Kidney epithelial cell (primary cell): ENCODE data around the gene TRPM3. TPM values are rescaled to one million over a fixed set of nuclear protein-coding genes. Genes with fewer than 3 reads are reported as not detected.
A peak's percentile ranks its signal among the peaks of the same experiment; 100 is the strongest.

ENCODE experiments used
- DNase-seq: peaks from one replicate; pipeline ENCODE4 v3.0.0-alpha.2; 2010; ENCODE audit warnings: low read depth
- H3K27me3 ChIP-seq: 2 replicates; pipeline ENCODE4 v1.6.0; 2011; ENCODE audit warnings: low read length; ENCODE audit not compliant: control insufficient read depth, insufficient read depth
- H3K36me3 ChIP-seq: 2 replicates; pipeline ENCODE4 v1.5.1; 2011; ENCODE audit warnings: low read length; ENCODE audit not compliant: control insufficient read depth, insufficient read depth
- H3K4me3 ChIP-seq: 2 replicates; pipeline ENCODE4 v1.5.1; 2011; ENCODE audit warnings: low read depth, mild to moderate bottlenecking, control low read depth, low read length
- CTCF ChIP-seq: IDR thresholded peaks from 2 replicates; pipeline ENCODE4 v1.5.1; 2011; ENCODE audit warnings: mild to moderate bottlenecking, moderate library complexity, low read length, control low read depth, inconsistent platforms; ENCODE audit not compliant: insufficient read depth, poor library complexity, severe bottlenecking
- total RNA-seq: library from RNA; depleted of rRNA; stranded (reverse); fragments of >200 nt; gene quantifications from 2 replicates; pipeline ENCODE4 v1.2.3, GENCODE V29; 2015

Gene TRPM3
- total RNA-seq, 1 donor from 2014 or later: not detected

- H3K4me3 ChIP-seq: no peak overlapping the region
These were observed 237.2 kb downstream of the TRPM3 start for GRCh38 chr9:70883963-70884793.

GRCh38 chr9:70883056-70883455, 238.4 kb downstream of the TRPM3 start:
- peak; percentile 34 for DNase-seq
- Histone ChIP-seq H3K36me3 (no peaks in the 10 kb centered on the region), H3K27me3 (no peaks in the 10 kb centered on the region), H3K4me3 (no peak overlapping the region)
- TF ChIP-seq CTCF: no peak

More at GRCh38 chr9:70883963-70884793, 237.2 kb downstream of the TRPM3 start:
- no peak for TF ChIP-seq CTCF
- Histone ChIP-seq H3K27me3 (no peaks in the 10 kb centered on the region), H3K36me3 (no peaks in the 10 kb centered on the region)
- no peak for DNase-seq

- Histone ChIP-seq H3K36me3 (no peaks in the 10 kb centered on the region), H3K27me3 (no peaks in the 10 kb centered on the region), H3K4me3 (no peak overlapping the region)
- TF ChIP-seq CTCF: no peak
- no peak for DNase-seq
These were observed 240.1 kb downstream of the TRPM3 start for GRCh38 chr9:70881333-70881732.

- no peaks in the 10 kb centered on the region for H3K27me3 ChIP-seq
- H3K36me3 ChIP-seq: no peaks in the 10 kb centered on the region
- no peak overlapping the region for H3K4me3 ChIP-seq
- TF ChIP-seq CTCF: no peak
- no peak for DNase-seq
These were observed 240.9 kb downstream of the TRPM3 start for GRCh38 chr9:70880535-70880934.

- no peak for TF ChIP-seq CTCF
- Histone ChIP-seq H3K36me3 (no peaks in the 10 kb centered on the region), H3K27me3 (no peaks in the 10 kb centered on the region), H3K4me3 (no peak overlapping the region)
- no peak for DNase-seq
These were observed 242.8 kb downstream of the TRPM3 start for GRCh38 chr9:70878576-70878975.

GRCh38 chr9:70874451-70874850, 247.0 kb downstream of the TRPM3 start:
- Histone ChIP-seq H3K4me3 (no peak overlapping the region), H3K27me3 (no peaks in the 10 kb centered on the region), H3K36me3 (no peaks in the 10 kb centered on the region)
- no peak for TF ChIP-seq CTCF
- no peak for DNase-seq
